Ovary (tissue), 3 donors: ENCODE data around the gene USP17L22.
"Not testable (repeated sequence)": the region's sequence is repeated elsewhere in the genome, so short reads cannot be mapped to it uniquely, and the experiment has no call there.

Source experiments
- EP300 ChIP-seq: sonication (generic); formaldehyde crosslinking; IDR thresholded peaks from one replicate; pipeline ENCODE4 v1.6.1; 2017; ENCODE audit warnings: antibody characterized with exemption
- POLR2A ChIP-seq: fragments of 450-650 bp; IDR thresholded peaks from one replicate; pipeline ENCODE4 v1.6.1; 2017; ENCODE audit warnings: antibody characterized with exemption, mild to moderate bottlenecking, moderate library complexity
- TF ChIP-seq, protein P1 (sequence below), 3 donors: fragments of 450-650 bp in 2 of 3; fragments of 200-600 bp in 1 of 3; IDR thresholded peaks; one replicate each; pipeline versions ENCODE4 v1.5.1 to v1.8.0; 2016 to 2022; ENCODE audit warnings: antibody characterized with exemption in 3 of 3, mild to moderate bottlenecking in 1 of 3
- donor health status: DM: no; HTN: no; CAD: no.

DNA sequence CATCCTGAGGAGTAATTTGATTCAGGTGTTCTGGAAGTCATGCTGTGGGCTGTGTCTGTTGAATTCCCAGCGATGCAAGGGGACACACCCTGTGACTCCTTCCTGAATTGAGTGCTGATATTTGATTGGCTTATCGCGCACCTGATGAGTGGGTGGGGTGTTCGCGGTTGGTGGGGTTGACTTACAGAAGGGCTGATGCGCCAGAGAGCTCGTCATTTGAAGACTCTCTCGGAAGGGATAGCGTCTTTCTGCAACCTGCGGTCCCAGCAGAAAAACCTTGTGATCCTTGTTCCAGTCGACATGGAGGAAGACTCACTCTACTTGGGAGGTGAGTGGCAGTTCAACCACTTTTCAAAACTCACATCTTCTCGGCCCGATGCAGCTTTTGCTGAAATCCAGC lies 47.6 kb upstream of the USP17L22 start, which contains the start of gene USP17L12:
- TF ChIP-seq, protein P1, sequence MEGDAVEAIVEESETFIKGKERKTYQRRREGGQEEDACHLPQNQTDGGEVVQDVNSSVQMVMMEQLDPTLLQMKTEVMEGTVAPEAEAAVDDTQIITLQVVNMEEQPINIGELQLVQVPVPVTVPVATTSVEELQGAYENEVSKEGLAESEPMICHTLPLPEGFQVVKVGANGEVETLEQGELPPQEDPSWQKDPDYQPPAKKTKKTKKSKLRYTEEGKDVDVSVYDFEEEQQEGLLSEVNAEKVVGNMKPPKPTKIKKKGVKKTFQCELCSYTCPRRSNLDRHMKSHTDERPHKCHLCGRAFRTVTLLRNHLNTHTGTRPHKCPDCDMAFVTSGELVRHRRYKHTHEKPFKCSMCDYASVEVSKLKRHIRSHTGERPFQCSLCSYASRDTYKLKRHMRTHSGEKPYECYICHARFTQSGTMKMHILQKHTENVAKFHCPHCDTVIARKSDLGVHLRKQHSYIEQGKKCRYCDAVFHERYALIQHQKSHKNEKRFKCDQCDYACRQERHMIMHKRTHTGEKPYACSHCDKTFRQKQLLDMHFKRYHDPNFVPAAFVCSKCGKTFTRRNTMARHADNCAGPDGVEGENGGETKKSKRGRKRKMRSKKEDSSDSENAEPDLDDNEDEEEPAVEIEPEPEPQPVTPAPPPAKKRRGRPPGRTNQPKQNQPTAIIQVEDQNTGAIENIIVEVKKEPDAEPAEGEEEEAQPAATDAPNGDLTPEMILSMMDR (IDR thresholded peaks at IDR 0.05) = not testable (repeated sequence)
- TF ChIP-seq EP300, POLR2A: not testable (repeated sequence)
